Measurements from ENCODE around the gene KCNK7. TPM values are rescaled to one million over a fixed set of nuclear protein-coding genes. Genes with fewer than 3 reads are reported as not detected.

The KCNK7 gene
- total RNA-seq, 1 donor from 2014 or later: 1.7 TPM

- peak; percentile 96 for DNase-seq
- ATAC-seq: peak; percentile 93 to 96
- no peaks in the 10 kb centered on the region for H3K27me3 ChIP-seq (ENCODE audit: low read depth)
- H3K4me1 ChIP-seq: peaks cover 27% of the 10 kb centered on the region
- H3K27ac ChIP-seq: peak overlapping the region; percentile 73
- H3K36me3 ChIP-seq: peaks cover 28% of the 10 kb centered on the region
- H3K9me3 ChIP-seq: no peaks in the 10 kb centered on the region
- intact Hi-C loops (cut with DNase I): no loop called here
- TF ChIP-seq CTCF (IDR thresholded peaks at IDR 0.05): no peak
- H3K4me3 ChIP-seq: peak overlapping the region; percentile 57
Measured at GRCh38 chr11:65546217-65546958, 49.2 kb downstream of the KCNK7 start.

GRCh38 chr11:65545853-65546216 is 49.8 kb downstream of the KCNK7 start:
- no peak for TF ChIP-seq CTCF (IDR thresholded peaks at IDR 0.05)
- Histone ChIP-seq H3K27me3 (ENCODE audit: low read depth) (no peaks in the 10 kb centered on the region), H3K36me3 (peaks cover 28% of the 10 kb centered on the region), H3K4me3 (peak overlapping the region; percentile 57), H3K4me1 (peaks cover 33% of the 10 kb centered on the region), H3K27ac (peak overlapping the region; percentile 73), H3K9me3 (no peaks in the 10 kb centered on the region)
- intact Hi-C loops (cut with DNase I): no loop called here
- ATAC-seq (no peak), DNase-seq (no peak)

Small RNAs within 50 kb of the gene (microRNA-seq; reads per million reads assigned to microRNA genes)
- not detected for gene MIR4690 (ENCODE audit: borderline number of aligned reads)

Other genes with a start within 250 kb of the KCNK7 start
- 0.18 TPM for gene TIGD3, start 241.0 kb downstream of the KCNK7 start, total RNA-seq
- gene SLC25A45, start 213.2 kb downstream of the KCNK7 start, total RNA-seq: 13.0 TPM
- gene FRMD8, start 209.2 kb downstream of the KCNK7 start, total RNA-seq: 22.6 TPM
- gene NEAT1, start 173.0 kb downstream of the KCNK7 start, total RNA-seq: 980 TPM
- 11,612 TPM for gene MALAT1, start 96.8 kb downstream of the KCNK7 start, total RNA-seq
- gene SCYL1, start 70.7 kb downstream of the KCNK7 start, total RNA-seq: 61.2 TPM
- gene LTBP3, start 37.4 kb downstream of the KCNK7 start, total RNA-seq: 98.7 TPM
- gene ZNRD2, start 25.3 kb downstream of the KCNK7 start, total RNA-seq: 25.1 TPM
- 48.6 TPM for gene FAM89B, start 23.3 kb downstream of the KCNK7 start, total RNA-seq
- gene EHBP1L1, start 19.7 kb downstream of the KCNK7 start, total RNA-seq: 110 TPM
- 113 TPM for gene MAP3K11, start 18.4 kb upstream of the KCNK7 start, total RNA-seq
- gene PCNX3, start 20.0 kb upstream of the KCNK7 start, total RNA-seq: 32.4 TPM
- gene SIPA1, start 42.3 kb upstream of the KCNK7 start, total RNA-seq: 102 TPM
- gene RELA, start 67.1 kb upstream of the KCNK7 start, total RNA-seq: 68.9 TPM
- gene KAT5, start 116.5 kb upstream of the KCNK7 start, total RNA-seq: 82.6 TPM
- gene RNASEH2C, start 125.0 kb upstream of the KCNK7 start, total RNA-seq: 44.4 TPM
- gene AP5B1, start 185.2 kb upstream of the KCNK7 start, total RNA-seq: 46.3 TPM
- gene OVOL1, start 191.3 kb upstream of the KCNK7 start, total RNA-seq: 0.89 TPM
- 0.47 TPM for gene SNX32, start 238.2 kb upstream of the KCNK7 start, total RNA-seq

Measured in lower lobe of right lung (tissue), 2 donors.